ENCODE data around the gene BCL7B. TPM values are rescaled to one million over a fixed set of nuclear protein-coding genes. Genes with fewer than 3 reads are reported as not detected.

Gene BCL7B
- total and polyA plus RNA-seq, 2 of the 4 experiments (the other 2 are of a cell fraction) = 7.2 to 51.3 TPM

DNA sequence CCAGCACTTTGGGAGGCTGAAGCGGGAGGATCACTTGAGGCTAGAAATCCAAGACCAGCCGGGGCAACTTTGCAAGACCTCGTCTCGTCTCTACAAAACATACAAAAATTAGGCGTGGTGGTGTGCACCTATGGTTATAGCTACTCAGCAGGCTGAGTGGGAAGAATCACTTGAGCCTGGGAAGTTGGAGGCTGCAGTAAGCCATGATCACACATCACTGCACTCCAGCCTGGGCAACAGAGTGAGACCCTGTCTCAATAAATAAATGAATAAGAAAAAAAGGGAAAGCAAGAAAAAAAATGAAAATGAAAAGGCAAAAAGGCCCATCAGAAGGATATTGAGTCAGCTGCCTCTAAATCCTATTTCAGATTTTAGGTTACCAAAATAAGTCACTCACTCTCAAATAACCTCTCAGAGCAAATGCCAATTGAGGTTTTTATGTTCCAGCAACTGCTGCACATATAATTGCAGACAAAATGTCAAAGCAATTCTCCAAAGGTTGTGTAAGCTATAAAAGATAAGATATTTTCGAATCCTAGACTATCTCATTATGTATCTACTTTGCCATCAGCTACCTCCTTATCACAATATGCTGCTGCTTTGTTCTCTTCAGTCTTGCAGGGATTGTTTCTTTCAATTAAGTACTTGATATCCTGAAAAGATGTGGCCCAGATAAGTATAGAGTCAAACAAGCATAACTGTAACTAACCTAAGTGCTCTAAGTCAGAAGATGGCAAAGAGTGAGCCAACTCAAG lies 40.1 kb downstream of the BCL7B start:
- H3K4me1 ChIP-seq (ENCODE audit: control insufficient read depth, insufficient read depth, low read length) = peaks cover 6% of the 10 kb centered on the region
- H2BK120ac ChIP-seq (ENCODE audit: low read depth, low read length) = no peak overlapping the region
- no peak overlapping the region for H2AFZ ChIP-seq (replicated peaks; ENCODE audit: low read length, poor library complexity)
- H3K4ac ChIP-seq (ENCODE audit: low read depth, low read length) = no peak overlapping the region
- H3K4me2 ChIP-seq (ENCODE audit: low read depth, low read length) = no peak overlapping the region
- H4K91ac ChIP-seq (ENCODE audit: insufficient read depth, low read depth, low read length) = no peak overlapping the region
- no TSS peak for BruUV-seq (replicated peaks)
- dilution Hi-C loops (cut with HindIII; ENCODE audit: low sequenced_read_pairs, unreplicated experiment) = no loop called here
- ChIA-PET POLR2A (ENCODE audit: unreplicated experiment) (interaction anchor here (0.6 kb wide), 1 partner anchor 10 kb away, joined by 3 read pairs; no protein-coding TSS in a partner anchor), CTCF (no interaction called here)
- no peak for DNase-seq
- H3K79me1 ChIP-seq (ENCODE audit: low read depth in 1 of 2, low read length in 2 of 2) = peaks cover 0 to 43% of the 10 kb centered on the region in 2 experiments; a peak in 3 of 4 replicates
- no peak overlapping the region for H2AK9ac ChIP-seq (replicated peaks; ENCODE audit: low read depth, low read length, poor library complexity)
- intact Hi-C loops (cut with micrococcal nuclease) = no loop called here
- in situ Hi-C loops (cut with MboI; ENCODE audit: low sequenced_read_pairs) = no loop called here
- no peak overlapping the region for H3K56ac ChIP-seq (ENCODE audit: extremely low read depth, insufficient read depth, low read length)
- no peak for TF ChIP-seq RCOR1 (IDR thresholded peaks at IDR 0.05; ENCODE audit: insufficient replicate concordance, low read length)
- TF ChIP-seq NFE2L2 (IDR thresholded peaks at IDR 0.05; ENCODE audit: low read depth, low read length) = no peak
- no peak overlapping the region for H4K5ac ChIP-seq (ENCODE audit: low read depth, low read length)
- H4K8ac ChIP-seq (ENCODE audit: low read depth in 2 of 2, low read length in 2 of 2) = no peak overlapping the region
- ATAC-seq (ENCODE audit: low read depth) = no peak
- H3K14ac ChIP-seq (replicated peaks; ENCODE audit: low read depth, low read length) = no peak overlapping the region
- no CpG with 5 or more reads among the region's 6 CpGs for whole genome bisulfite sequencing, 2 experiments (ENCODE audit: extremely low coverage in 2 of 2, insufficient read length in 1 of 2)
- no peak overlapping the region for H3K9ac ChIP-seq (ENCODE audit: low read depth, low read length)
- H2AK5ac ChIP-seq (ENCODE audit: low read depth, low read length) = no peak overlapping the region
- H3K27me3 ChIP-seq (ENCODE audit: control insufficient read depth, insufficient read depth, low read length) = no peaks in the 10 kb centered on the region
- no peak overlapping the region for H3K4me3 ChIP-seq (ENCODE audit: insufficient read depth, low read depth, low read length)
- H2BK15ac ChIP-seq (ENCODE audit: low read depth, low read length) = no peak overlapping the region
- peaks cover 25% of the 10 kb centered on the region for H3K36me3 ChIP-seq (ENCODE audit: control insufficient read depth, insufficient read depth, low read length)
- peaks cover 5% of the 10 kb centered on the region for H3K9me1 ChIP-seq (ENCODE audit: insufficient read depth, low read length)
- H3K9me3 ChIP-seq (ENCODE audit: control insufficient read depth, insufficient read depth, low read length) = no peaks in the 10 kb centered on the region
- H3K18ac ChIP-seq (ENCODE audit: low read depth, low read length) = no peak overlapping the region
- H3K27ac ChIP-seq (ENCODE audit: insufficient read depth, low read length) = no peak overlapping the region
- H4K20me1 ChIP-seq (ENCODE audit: insufficient read depth, low read length) = peaks cover 77% of the 10 kb centered on the region
- no peak overlapping the region for H2BK5ac ChIP-seq (ENCODE audit: low read depth, low read length, poor library complexity, severe bottlenecking)
- no peak overlapping the region for H3K23ac ChIP-seq (ENCODE audit: low read depth, low read length)
- no peak overlapping the region for H2BK20ac ChIP-seq (ENCODE audit: low read depth, low read length)
